GM21619 (cell line): ENCODE results near the gene UFD1.

Experiments
- ATAC-seq: cut with Tn5 transposase; IDR thresholded peaks from one replicate; pipeline ENCODE4 v1.9.1; 2021; ENCODE audit not compliant: unreplicated experiment

Gene UFD1

DNA sequence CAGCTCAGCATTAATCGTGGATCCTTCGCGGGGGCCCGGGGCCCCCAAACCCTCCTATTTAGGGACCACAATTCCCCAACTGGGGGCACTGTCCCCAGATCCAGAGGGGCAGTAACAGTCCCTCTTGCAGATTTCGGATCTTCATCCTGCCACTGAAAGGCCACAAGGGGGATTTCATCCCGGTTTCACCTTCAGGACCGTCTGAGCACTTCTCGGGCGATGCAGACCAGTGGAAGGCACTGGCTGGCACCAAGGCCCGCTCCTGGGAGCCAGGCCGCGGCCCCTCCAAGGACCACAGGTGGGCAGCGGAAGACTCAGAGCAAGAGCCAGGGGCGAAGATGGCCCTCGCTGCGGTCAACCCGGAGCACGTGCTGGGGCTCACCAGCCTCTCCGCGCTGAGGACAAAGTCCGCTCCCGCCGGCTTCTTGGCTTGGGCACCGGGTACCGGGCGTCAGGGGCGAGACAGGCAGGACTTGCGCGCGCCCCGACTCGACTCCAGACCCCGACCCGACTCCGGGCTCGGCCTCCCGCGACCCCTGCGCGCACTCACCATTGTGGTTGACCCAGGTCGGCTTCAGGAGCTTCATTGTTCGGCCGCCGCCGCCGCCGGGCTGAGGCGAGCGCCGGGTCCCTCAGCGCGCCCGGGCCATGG, 48.0 kb downstream of the UFD1 start:
- ATAC-seq: no peak

- ATAC-seq: no peak
Measured at GRCh38 chr22:19429950-19430889, 48.8 kb downstream of the UFD1 start.

- no peak for ATAC-seq
Measured at GRCh38 chr22:19424186-19424500, 54.9 kb downstream of the UFD1 start.

DNA sequence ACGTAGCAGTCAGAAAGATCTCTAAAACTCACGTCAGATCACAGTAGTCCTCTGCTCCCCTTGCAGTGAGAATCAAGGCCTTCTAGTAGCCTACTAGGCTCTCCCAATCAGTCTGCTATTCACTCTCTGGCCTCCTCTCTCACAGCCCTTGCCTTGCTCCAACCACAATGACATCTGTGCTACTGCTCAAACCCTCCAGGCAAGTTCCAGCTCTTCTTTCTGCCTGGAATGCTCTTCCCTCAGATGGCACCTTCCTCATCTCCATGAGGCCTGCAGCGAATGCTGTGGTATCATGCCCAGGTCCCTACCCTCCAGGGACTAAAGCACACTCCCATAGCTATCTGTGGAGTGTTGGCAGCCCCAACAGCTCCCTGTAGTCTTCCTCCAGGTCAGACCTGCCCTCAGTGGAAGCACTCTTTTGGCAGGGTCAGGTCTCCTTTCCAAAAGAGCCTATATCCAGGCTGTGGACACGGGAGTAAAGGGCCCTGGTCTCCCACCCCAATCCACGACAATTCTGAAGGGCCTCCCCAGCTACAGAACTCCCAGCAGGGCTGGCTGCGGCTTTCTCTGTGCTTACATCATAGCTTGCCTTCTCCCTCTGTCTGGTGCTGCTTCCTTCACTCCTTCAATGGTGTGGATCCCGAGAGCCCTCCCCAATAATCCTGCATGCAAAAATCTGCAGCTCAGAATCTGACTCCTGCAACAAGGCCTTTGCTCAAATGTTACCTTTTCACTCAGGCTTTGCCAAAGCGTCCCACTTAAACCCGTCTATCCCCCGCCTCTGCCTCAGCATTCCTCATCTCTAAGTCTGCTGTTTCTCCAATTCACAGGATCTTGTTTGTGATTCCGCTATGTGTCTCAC, 56.3 kb downstream of the UFD1 start:
- ATAC-seq: no peak

DNA sequence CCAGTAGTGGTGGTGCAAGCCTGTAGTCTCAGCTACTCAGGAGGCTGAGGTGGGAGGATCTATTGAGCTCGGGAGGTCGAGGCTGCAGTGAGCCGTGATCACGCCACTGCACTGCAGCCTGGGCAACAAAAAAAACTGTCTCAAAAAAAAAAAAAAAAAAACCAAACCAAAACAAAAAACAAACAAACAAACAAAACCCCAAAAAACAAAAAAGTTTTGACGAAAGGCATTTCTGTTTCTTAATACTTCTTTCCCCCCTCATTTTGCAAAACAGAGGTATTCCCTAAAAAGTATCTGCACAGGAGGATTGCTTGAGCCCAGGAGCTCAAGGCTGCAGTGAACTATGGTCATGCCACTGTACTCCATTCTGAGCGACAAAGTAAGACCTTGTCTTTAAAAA, 58.7 kb downstream of the UFD1 start:
- no peak for ATAC-seq

DNA sequence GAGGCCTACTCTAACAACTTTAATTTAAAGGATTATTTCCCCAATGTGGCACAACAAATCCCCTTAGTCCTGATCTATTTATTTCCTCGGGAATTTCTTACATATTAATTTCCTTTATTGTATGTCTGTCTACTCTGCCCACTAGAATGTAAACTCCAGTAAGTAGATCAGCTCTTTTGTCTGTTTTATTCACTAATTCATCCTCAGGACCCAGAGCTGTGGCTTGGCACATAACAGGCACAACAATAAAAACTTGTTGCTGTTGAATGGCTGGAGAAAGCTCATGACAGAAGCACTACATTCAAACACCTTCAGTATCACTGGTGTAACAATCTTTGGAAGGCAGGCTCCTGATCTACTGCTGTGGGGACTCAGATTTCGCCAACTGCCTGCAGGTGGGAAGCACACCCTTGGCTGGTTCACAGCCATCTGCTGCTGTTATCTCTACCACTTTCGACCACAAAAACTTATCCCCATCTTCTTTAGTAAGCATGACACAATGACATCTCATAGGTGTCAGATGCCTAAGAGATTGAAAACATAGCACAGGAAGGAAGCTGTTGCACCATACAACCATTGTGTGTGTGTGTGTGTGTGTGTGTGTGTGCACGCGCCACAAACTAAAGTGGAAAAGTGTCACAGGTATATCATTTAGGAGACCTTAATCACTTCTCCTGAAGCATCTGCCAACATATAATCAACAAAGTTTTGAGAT, 59.4 kb downstream of the UFD1 start:
- no peak for ATAC-seq

DNA sequence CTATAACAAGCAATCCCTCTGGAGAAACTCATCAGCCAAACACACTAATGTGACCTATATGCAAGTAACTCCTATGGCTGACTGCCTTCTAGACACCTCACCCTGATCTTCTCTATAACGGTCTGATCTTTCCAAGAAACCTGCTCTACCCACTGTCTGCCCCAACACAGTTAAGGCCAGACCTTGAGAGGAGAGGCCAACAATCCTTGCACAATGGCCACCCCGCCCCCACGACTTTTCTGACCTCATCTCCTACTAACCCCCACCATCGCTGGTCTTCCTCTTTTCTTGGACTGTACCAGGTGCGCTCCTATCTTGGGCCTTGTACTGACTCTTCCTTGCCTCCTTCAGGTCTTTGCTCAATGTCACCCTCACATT, 59.9 kb downstream of the UFD1 start:
- ATAC-seq: no peak

GRCh38 chr22:19412923-19413322, 66.1 kb downstream of the UFD1 start:
- no peak for ATAC-seq

GRCh38 chr22:19412478-19412877, 66.5 kb downstream of the UFD1 start:
- no peak for ATAC-seq

- no peak for ATAC-seq
Measured at GRCh38 chr22:19411690-19412045, 67.3 kb downstream of the UFD1 start.

DNA sequence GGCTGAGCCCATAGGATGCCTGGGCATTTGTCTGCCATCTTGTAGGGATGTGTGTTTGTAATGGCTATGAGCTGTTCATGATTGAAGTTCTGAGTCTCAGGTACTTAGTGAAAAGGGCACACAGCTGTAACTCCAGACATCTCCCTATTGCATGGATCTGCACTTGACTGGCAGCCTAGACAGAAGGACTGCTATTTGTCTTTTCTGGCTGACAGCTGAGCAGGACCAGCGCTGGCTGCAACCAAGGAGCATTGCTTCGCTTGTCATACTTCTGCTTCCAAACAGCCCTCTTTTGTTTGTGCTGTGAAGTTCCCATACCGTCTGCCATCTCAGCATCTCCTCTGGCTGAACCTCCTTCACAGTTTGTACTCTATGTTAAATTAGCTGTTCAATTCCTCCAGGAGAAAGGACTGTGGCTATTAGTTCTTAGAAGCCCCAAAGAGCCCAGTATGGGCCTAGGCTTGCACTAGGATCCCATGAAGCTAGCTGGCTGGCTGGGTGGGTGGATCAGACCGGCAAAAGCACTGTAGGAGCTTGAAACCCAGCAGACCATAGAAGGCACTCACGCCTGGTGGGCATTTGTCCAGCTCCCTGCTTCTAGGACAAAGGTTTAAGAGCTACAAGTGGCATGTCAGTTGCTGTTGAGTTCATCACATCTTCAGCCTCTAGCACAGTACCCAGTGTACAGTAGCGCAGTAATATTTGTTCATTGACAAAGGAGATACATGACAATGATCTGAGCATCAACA, 67.9 kb downstream of the UFD1 start:
- no peak for ATAC-seq

- no peak for ATAC-seq
Measured at GRCh38 chr22:19407649-19408606, 71.1 kb downstream of the UFD1 start.

DNA sequence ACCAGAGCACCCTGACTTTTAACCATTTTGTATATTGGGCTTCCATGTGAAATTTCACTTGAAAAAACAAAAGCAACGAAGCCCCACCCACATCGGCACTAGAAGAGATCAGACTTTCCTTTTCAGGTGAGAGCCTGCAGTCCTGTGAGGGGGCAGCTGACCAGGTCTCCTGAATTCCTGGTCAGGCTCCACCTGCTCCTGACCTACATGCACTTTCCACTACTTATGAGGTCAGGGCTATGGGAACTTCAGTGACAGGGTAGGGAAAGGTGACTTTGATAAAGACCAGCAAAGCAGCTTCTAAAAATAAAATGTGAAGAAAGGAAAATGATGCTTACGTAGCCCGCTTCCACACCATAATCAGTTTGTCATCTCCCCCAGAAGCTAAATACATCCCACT, 72.1 kb downstream of the UFD1 start:
- ATAC-seq: no peak

DNA sequence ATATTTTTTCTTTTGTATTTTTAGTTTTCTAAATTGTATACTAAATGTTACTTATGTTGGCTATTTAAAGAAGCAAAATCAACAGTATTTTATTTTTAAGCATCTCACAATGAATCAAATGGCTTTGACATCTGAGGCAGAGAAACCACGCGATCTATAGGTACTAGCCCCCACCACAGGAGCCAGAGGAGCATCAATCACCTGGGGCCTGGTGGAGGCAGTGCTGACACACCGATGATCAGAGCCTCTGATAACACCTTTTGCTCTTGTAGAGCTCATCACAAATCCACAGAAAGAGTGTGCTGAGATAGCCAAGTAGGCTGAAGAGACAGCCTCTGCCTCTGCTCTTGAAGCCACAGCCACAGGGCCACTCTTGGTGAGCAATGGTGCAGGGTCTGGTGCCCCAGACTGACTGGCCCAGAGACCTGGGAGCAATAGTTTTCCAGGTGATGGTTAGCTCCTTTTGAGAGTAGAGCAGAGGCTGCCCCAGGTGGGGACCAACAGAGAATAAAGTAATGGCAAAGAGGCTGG, 72.6 kb downstream of the UFD1 start:
- no peak for ATAC-seq

- no peak for ATAC-seq
Measured at GRCh38 chr22:19405652-19406051, 73.3 kb downstream of the UFD1 start.

GRCh38 chr22:19405133-19405532, 73.9 kb downstream of the UFD1 start:
- ATAC-seq: no peak

GRCh38 chr22:19404676-19405075, 74.3 kb downstream of the UFD1 start:
- ATAC-seq: no peak

DNA sequence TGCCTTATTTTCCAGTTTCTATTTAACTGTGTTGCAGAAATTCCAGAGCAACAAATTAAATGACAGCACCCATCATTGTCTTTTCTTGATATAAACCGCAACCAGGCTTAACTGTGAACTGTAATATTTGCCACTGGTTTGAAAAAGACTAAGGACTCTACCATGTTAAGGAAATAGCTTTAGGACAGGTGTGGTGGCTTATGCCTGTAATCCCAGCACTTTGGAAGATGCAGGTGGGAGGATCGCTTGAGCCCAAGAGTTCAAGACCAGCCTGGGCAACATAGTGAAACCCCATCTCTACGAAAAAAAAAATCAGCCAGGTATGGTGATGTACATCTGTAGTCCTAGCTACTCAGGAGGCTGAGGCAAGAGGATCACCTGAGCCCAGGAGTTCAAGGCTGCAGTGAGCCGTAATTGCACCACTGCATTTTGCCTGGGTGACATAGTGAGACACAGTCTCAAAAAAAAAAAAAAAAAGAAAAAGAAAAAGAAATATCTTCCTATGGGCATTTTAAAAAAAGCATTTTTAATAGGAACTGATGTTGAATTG, 76.3 kb downstream of the UFD1 start:
- ATAC-seq: no peak

- ATAC-seq: no peak
Measured at GRCh38 chr22:19401483-19401882, 77.5 kb downstream of the UFD1 start.
